GM20000 (cell line): ENCODE results near the gene IL22RA2.

ENCODE experiments used
- DNase-seq: peaks from one replicate; pipeline ENCODE4 v3.0.0; 2012; ENCODE audit warnings: low spot score
- TF ChIP-seq, protein P1 (sequence below): IDR thresholded peaks from 2 replicates; pipeline ENCODE4 v1.5.1; 2012; ENCODE audit warnings: mild to moderate bottlenecking, control low read depth; ENCODE audit errors: extremely low read depth, missing control alignments

The IL22RA2 gene

DNA sequence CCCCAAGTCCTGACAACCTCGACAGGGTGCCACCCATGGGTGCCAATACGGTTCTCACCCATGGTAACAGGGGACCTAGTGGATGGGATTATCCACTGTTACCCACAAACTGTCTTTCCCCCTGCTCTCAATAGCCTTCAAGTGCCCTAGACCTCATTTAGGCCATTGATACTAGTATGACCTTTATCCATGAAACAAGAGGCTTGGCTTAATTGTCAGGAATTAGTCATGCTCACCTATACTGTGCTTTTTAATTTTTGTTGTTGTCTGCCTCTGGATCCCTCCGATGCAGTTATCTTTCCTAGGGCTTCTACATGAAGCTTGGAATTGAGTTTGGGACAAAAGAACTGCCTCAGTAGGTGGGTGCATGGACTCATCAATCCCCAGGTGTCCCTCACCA, 11.8 kb upstream of the IL22RA2 start:
- no peak for DNase-seq
- TF ChIP-seq, protein P1, sequence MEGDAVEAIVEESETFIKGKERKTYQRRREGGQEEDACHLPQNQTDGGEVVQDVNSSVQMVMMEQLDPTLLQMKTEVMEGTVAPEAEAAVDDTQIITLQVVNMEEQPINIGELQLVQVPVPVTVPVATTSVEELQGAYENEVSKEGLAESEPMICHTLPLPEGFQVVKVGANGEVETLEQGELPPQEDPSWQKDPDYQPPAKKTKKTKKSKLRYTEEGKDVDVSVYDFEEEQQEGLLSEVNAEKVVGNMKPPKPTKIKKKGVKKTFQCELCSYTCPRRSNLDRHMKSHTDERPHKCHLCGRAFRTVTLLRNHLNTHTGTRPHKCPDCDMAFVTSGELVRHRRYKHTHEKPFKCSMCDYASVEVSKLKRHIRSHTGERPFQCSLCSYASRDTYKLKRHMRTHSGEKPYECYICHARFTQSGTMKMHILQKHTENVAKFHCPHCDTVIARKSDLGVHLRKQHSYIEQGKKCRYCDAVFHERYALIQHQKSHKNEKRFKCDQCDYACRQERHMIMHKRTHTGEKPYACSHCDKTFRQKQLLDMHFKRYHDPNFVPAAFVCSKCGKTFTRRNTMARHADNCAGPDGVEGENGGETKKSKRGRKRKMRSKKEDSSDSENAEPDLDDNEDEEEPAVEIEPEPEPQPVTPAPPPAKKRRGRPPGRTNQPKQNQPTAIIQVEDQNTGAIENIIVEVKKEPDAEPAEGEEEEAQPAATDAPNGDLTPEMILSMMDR: no peak

DNA sequence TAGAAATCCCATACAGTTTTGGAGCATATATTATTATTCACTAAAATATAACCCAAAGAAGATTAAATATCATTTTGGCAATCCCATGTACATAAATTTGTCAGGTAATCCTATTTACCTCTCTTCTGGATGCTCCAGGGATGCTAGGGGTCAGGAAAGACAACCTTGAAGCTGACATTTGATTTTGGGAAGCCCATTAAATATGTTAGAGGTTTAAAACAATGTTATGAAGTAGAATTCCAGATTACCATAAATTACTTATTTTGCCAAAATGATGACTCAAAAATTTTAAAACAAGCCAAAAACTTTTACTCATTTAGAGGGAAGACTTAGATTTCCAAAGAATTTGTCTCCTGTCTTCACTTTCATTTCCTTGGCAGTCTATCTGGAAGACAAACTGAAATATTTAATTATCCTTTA, 9.2 kb upstream of the IL22RA2 start:
- no peak for DNase-seq
- TF ChIP-seq, protein P1: no peak

DNA sequence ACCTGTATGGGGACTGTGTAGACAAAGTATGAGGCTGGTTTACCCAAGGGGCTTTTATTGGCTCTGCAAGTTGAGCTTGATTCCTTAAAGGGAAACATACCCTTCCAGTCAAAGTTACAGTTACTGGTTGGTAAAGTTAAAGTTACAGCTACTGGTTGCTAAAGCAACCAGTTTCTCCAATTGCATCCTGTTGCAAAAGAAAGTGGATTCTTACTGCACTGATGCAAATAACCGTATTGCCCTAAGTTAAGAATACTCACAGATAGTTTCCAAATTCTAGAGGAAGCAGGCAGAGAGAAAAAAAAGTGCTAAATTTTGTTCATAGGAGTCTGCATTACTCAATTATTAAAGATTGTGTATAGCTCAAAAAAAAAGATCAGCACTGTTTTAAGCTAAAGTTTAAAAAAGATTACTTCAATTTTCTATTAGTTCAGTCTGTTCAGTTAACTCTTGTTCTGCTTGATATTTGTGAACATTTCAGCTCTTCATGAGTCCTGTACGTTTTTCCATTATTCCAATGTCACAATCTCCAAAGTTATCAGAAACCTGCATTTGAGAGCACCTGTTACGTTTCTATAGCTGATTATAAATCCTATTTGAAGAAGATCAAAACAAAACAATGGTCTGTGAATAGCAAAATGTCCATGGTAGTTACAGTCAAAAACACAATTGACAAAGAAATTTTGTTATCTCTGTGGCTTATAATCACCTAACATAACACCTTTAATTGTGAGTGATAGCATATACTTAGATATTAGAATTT, 8.6 kb upstream of the IL22RA2 start:
- DNase-seq: no peak
- TF ChIP-seq, protein P1: no peak

- no peak for DNase-seq
- TF ChIP-seq, protein P1: no peak
Measured at GRCh38 chr6:137177611-137178010, 4.2 kb upstream of the IL22RA2 start.

DNA sequence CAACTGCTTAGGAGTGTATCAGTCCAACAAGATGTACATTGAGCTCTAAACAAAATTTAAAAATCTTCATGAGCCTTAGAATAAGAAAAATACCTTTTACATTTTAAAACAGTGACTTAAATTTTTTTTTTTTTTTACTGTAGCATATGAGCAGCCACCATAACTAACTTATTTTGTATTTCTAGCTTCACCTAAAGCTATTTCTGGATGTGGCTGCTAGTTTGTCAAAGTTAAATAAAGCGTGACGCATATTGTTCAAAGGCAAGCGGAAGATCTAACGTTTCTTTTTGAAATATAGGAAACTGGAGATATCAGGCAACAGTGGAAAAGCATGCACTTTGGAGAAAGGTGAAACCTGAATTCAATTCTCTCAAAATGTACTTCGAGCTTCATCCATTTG, 3.3 kb upstream of the IL22RA2 start:
- TF ChIP-seq, protein P1: no peak

DNA sequence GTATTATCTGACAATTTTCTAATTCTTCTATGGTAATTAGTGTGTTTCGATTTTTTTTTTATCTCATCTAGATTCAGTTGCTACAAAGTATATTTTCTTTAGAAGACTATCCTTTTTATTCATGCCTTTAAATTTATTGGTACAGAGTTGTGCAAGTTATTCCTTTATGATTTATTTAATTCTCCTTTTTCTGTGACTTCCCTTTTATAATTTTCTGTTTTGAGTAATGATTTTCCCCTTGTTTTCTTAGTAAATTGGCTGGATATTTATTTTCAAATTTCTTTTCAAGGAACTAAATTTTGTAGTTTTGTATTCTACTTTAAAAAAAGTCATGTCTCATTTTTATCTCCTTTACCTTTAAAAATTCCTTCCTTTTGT, 2.4 kb upstream of the IL22RA2 start:
- TF ChIP-seq, protein P1: no peak
- DNase-seq: no peak

More for the DNA sequence above, 3.3 kb upstream of the IL22RA2 start:
- no peak for DNase-seq

- TF ChIP-seq, protein P1: no peak
- DNase-seq: no peak
Measured at GRCh38 chr6:137175157-137175867, 1.9 kb upstream of the IL22RA2 start.
